Fibroblast of villous mesenchyme (primary cell): Measurements from ENCODE around the gene TFB1M. TPM values are rescaled to one million over a fixed set of nuclear protein-coding genes. Genes with fewer than 3 reads are reported as not detected.

Source experiments
- DNase-seq: peaks from one replicate; pipeline ENCODE4 v3.0.0-alpha.2; 2010; ENCODE audit warnings: low read depth
- H3K4me3 ChIP-seq: 2 replicates; pipeline ENCODE4 v1.5.1; 2011; ENCODE audit warnings: low read depth, mild to moderate bottlenecking, low read length
- CTCF ChIP-seq: IDR thresholded peaks from 2 replicates; pipeline ENCODE4 v1.5.1; 2012; ENCODE audit warnings: low read depth, mild to moderate bottlenecking, low read length; ENCODE audit not compliant: insufficient read depth
- total RNA-seq: library from RNA; depleted of rRNA; stranded (reverse); fragments of >200 nt; gene quantifications from 2 replicates; pipeline ENCODE4 v1.2.3, GENCODE V29; 2012

The TFB1M gene
- total RNA-seq, 1 donor = 29.8 TPM

GRCh38 chr6:155303361-155303870 is 10.9 kb downstream of the TFB1M start:
- peak; percentile 37 for DNase-seq
- no peak overlapping the region for H3K4me3 ChIP-seq
- TF ChIP-seq CTCF = no peak

- H3K4me3 ChIP-seq = no peak overlapping the region
- no peak for TF ChIP-seq CTCF
- DNase-seq = no peak
Observed at GRCh38 chr6:155301867-155302266, 12.4 kb downstream of the TFB1M start.

GRCh38 chr6:155297669-155298068 is 16.6 kb downstream of the TFB1M start:
- no peak overlapping the region for H3K4me3 ChIP-seq
- TF ChIP-seq CTCF = no peak
- no peak for DNase-seq

GRCh38 chr6:155292711-155293110 is 21.6 kb downstream of the TFB1M start:
- no peak overlapping the region for H3K4me3 ChIP-seq
- TF ChIP-seq CTCF = no peak
- no peak for DNase-seq

GRCh38 chr6:155291291-155291690 is 23.0 kb downstream of the TFB1M start:
- no peak for DNase-seq
- H3K4me3 ChIP-seq = no peak overlapping the region
- no peak for TF ChIP-seq CTCF

- DNase-seq = no peak
- no peak overlapping the region for H3K4me3 ChIP-seq
- no peak for TF ChIP-seq CTCF
Observed at GRCh38 chr6:155290491-155290890, 23.8 kb downstream of the TFB1M start.

- no peak for DNase-seq
- no peak overlapping the region for H3K4me3 ChIP-seq
- TF ChIP-seq CTCF = peak; percentile 9
Observed at GRCh38 chr6:155287762-155288161, 26.5 kb downstream of the TFB1M start.
